ENCODE results near the gene LRRN1. TPM values are rescaled to one million over a fixed set of nuclear protein-coding genes. Genes with fewer than 3 reads are reported as not detected.
"Not testable (repeated sequence)": the region's sequence is repeated elsewhere in the genome, so short reads cannot be mapped to it uniquely, and the experiment has no call there.

The LRRN1 gene
- total RNA-seq, 2 donors from 2014 or later: 0.24 TPM; not detected in 1

DNA sequence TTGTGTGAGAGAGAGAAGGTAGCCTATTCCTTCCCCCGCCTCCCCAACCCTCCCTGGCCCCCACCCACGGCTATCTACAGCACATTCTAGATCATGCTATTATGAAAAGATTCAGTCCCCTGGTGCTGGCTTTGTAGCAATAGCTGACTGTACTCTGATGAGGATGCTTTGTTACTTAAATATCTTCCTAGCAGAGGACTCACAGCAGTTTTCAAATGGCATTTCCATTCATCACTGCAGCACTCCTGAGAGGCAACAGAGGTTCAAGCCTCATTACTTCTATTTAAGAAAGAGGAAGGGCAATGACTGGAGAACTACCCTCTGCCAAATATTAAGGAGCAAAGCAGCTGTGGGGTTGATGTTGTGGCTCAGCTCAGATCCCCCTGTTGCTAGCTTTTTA, 61.0 kb downstream of the LRRN1 start:
- no peak for DNase-seq (ENCODE audit: low spot score)
- no peak overlapping the region for H3K27ac ChIP-seq
- H3K27me3 ChIP-seq: no peaks in the 10 kb centered on the region
- no peaks in the 10 kb centered on the region for H3K36me3 ChIP-seq
- no peaks in the 10 kb centered on the region for H3K9me3 ChIP-seq
- no peak for TF ChIP-seq CTCF (IDR thresholded peaks at IDR 0.05)
- no peaks in the 10 kb centered on the region for H3K4me1 ChIP-seq
- H3K4me3 ChIP-seq: no peak overlapping the region

DNA sequence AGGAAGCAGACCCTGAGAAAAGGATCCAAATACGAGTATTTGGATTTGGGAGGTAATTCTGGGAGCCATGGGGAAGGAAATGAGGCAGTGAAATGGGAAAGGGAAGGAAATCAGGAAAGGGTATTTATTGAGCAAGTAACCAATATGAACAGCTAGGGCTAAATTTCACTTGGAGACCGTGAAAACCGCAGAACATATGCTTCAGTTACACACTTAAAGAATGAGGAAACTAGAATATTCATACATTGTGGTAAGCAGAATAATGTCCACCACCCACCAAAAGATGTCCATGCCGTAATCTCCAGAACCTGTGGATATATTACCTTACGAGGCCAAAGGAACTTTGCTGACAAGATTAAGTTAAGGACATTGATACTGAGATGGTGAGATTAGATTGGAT, 63.3 kb downstream of the LRRN1 start:
- Histone ChIP-seq H3K4me1 (no peaks in the 10 kb centered on the region), H3K9me3 (no peaks in the 10 kb centered on the region), H3K27ac (no peak overlapping the region), H3K36me3 (no peaks in the 10 kb centered on the region), H3K27me3 (no peaks in the 10 kb centered on the region), H3K4me3 (no peak overlapping the region)
- DNase-seq (ENCODE audit: low spot score): no peak
- TF ChIP-seq CTCF (IDR thresholded peaks at IDR 0.05): no peak

DNA sequence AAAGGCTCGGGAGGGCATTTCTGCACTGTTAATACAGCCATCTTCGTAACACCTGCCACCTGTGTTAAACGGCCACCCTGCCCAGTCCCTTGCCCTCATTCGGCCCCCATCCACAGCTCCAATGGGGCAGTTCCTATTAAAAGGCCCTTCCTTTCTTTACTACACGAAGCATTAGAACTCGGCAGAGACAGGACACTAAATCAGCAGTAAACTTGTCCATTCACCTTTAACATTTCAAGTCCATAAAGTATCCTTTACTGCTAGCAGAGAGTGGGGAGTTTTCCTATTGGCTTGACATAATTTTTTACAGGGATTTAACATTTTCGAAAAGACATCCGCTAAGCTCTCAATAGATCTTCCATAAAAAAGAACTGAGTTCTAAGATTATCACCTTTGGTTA, 76.3 kb downstream of the LRRN1 start:
- no peaks in the 10 kb centered on the region for H3K9me3 ChIP-seq
- no peaks in the 10 kb centered on the region for H3K27me3 ChIP-seq
- no peak for DNase-seq (ENCODE audit: low spot score)
- H3K36me3 ChIP-seq: no peaks in the 10 kb centered on the region
- TF ChIP-seq CTCF (IDR thresholded peaks at IDR 0.05): no peak
- H3K27ac ChIP-seq: no peak overlapping the region
- H3K4me3 ChIP-seq: no peak overlapping the region
- no peaks in the 10 kb centered on the region for H3K4me1 ChIP-seq

- no peak overlapping the region for H3K27ac ChIP-seq
- H3K4me1 ChIP-seq: no peaks in the 10 kb centered on the region
- TF ChIP-seq CTCF (IDR thresholded peaks at IDR 0.05): no peak
- no peaks in the 10 kb centered on the region for H3K9me3 ChIP-seq
- DNase-seq (ENCODE audit: low spot score): no peak
- H3K36me3 ChIP-seq: no peaks in the 10 kb centered on the region
- H3K4me3 ChIP-seq: no peak overlapping the region
- H3K27me3 ChIP-seq: no peaks in the 10 kb centered on the region
Measured at GRCh38 chr3:3881050-3881449, 81.8 kb downstream of the LRRN1 start.

DNA sequence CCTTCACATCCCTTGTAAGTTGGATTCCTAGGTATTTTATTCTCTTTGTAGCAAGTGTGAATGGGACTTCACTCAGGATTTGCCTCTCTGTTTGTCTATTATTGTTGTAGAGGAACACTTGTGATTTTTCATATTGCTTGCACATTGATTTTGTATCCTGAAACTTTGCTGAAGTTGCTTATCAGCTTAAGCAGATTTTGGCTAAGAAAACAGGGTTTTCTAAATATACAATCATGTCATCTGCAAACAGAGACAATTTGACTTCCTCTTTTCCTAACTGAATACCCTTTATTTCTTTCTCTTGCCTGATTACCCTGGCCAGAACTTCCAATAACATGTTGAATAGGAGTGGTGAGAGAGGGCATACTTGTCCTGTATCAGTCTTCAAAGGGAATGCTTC, 88.1 kb downstream of the LRRN1 start:
- H3K27me3 ChIP-seq; H3K4me3 ChIP-seq; H3K36me3 ChIP-seq; DNase-seq (ENCODE audit: low spot score); H3K27ac ChIP-seq; H3K4me1 ChIP-seq: not testable (repeated sequence)
- peaks cover 0 to 16% of the 10 kb centered on the region in 2 donors for H3K9me3 ChIP-seq

DNA sequence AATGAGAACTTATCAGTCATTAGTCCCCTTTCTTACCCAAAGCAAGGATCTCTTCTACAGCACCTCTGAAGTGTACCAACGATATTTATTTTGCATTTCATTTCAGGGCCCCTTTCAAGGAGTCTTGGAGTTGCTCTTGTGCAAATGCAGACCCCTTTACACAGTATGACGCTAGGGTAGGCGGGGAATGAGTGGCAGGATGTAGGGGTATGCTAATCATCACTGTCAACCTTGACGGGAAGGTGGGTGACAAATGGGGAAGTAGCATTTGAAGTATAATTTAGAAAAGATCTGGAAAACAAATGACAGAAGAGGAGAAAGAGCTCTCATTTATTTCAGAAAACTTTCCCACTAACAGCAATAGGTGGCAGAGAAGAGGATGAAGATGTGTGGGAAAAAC, 94.4 kb downstream of the LRRN1 start:
- no peak for DNase-seq (ENCODE audit: low spot score)
- no peaks in the 10 kb centered on the region for H3K4me1 ChIP-seq
- H3K36me3 ChIP-seq: no peaks in the 10 kb centered on the region
- no peak overlapping the region for H3K27ac ChIP-seq
- no peak overlapping the region for H3K4me3 ChIP-seq
- H3K27me3 ChIP-seq: no peaks in the 10 kb centered on the region
- TF ChIP-seq CTCF (IDR thresholded peaks at IDR 0.05): no peak
- H3K9me3 ChIP-seq: peaks cover 0 to 4% of the 10 kb centered on the region in 2 donors
